Mucosa of descending colon (tissue), 3 donors: ENCODE results near the gene NPAS3. TPM values are rescaled to one million over a fixed set of nuclear protein-coding genes. Genes with fewer than 3 reads are reported as not detected.

Experiments
- ATAC-seq: fragments of 200-7000 bp; cut with Tn5 transposase; one replicate; pipeline ENCODE4 v1.9.1; 2020; ENCODE audit warnings: mild to moderate bottlenecking, moderate library complexity
- DNase-seq, 3 donors: peaks; one replicate each; pipeline ENCODE4 v3.0.0-alpha.2; 2020
- H3K36me3 ChIP-seq: fragments of 200-600 bp; one replicate; pipeline ENCODE4 v1.8.0; 2021; ENCODE audit warnings: low read depth, mild to moderate bottlenecking
- H3K4me1 ChIP-seq: fragments of 200-600 bp; one replicate; pipeline ENCODE4 v1.8.0; 2021; ENCODE audit warnings: low read depth, mild to moderate bottlenecking
- H3K4me3 ChIP-seq: fragments of 200-600 bp; one replicate; pipeline ENCODE4 v1.8.0; 2021; ENCODE audit warnings: mild to moderate bottlenecking
- H3K9me3 ChIP-seq: fragments of 200-600 bp; one replicate; pipeline ENCODE4 v1.8.0; 2021; ENCODE audit warnings: mild to moderate bottlenecking
- intact Hi-C, 2 donors: fragments of 100-400 bp; cut with DNase I in 1 of 2; cut with micrococcal nuclease in 1 of 2; formaldehyde crosslinking; loops; one replicate each; pipeline versions ENCODE4 v1.11.0 to v1.11.1; 2022; cut with DNase I, micrococcal nuclease
- total RNA-seq, 3 donors: library from RNA; stranded (reverse); fragmentation: NEBNext Ultra II Directional in 2 of 3; extraction: Animal tissue kit (Norgen Biotek cat#: 25700) in 2 of 3; gene quantifications; one replicate each; pipeline versions ENCODE4 v1.2.1 to v1.2.4, GENCODE V29; 2021 to 2023
- TF ChIP-seq, protein P1 (sequence below): fragments of 200-600 bp; IDR thresholded peaks from one replicate; pipeline ENCODE4 v1.8.0; 2022; ENCODE audit warnings: antibody characterized with exemption, mild to moderate bottlenecking
- donor health status: DM: no; HTN: no; CAD: no; lungs with moderate emphysema.
- donor health status: DM: no; HTN: no; CAD: no.
- donor health status: DM: no; HTN: yes; CAD: no.

NPAS3 gene
- total RNA-seq, 3 donors from 2014 or later = 0.65 to 9.7 (median 2.0) TPM

DNA sequence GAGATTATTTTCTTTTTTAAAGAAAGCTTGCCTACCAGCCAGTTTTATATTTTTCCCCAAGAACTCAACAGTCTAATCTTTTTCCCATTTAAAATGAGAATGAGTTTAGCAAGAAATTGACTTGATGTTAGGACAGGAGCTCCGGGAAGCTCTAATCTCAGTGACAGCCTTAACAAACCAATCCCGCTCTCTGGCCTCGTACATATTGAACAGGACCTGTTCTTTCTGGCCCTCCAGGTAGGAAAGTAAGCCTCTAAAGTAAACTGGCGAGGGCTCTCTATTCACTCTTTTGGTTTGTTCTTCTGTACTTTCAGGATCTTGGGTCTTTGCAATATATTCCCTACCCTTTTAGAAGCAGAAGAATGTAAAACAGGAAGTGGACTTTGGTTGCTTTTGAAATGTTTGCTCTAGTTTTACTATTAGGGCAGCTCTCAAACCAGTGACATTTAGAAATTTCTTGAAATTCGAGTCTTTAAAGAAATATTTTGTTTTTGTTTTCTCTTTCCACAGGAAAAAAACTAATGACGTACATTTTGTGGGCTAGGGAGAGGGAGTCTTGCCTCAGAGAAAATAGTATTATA, 17.9 kb upstream of the NPAS3 start:
- ATAC-seq = no peak
- intact Hi-C loops = no loop called here

DNA sequence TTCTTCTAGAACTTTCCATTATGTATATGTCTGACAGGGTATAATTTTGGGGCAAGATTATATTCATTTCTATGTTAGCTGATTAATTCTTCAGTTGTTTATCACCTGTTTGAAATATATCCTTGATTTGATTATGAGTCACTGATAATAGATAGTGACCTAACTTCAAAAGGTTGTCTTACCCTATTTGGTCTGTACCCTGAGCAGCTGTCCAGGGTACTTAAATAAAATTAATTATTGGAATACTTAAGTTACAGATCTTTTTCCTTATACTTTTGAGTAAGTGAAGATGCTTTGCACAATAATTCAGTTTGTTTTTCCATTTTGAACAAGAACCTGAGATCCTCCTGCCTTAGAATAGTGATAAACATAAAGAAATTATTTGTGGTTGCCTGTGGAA, 13.2 kb upstream of the NPAS3 start:
- Histone ChIP-seq H3K9me3 (no peaks in the 10 kb centered on the region), H3K4me3 (no peak overlapping the region), H3K4me1 (no peaks in the 10 kb centered on the region), H3K36me3 (no peaks in the 10 kb centered on the region)
- TF ChIP-seq, protein P1, sequence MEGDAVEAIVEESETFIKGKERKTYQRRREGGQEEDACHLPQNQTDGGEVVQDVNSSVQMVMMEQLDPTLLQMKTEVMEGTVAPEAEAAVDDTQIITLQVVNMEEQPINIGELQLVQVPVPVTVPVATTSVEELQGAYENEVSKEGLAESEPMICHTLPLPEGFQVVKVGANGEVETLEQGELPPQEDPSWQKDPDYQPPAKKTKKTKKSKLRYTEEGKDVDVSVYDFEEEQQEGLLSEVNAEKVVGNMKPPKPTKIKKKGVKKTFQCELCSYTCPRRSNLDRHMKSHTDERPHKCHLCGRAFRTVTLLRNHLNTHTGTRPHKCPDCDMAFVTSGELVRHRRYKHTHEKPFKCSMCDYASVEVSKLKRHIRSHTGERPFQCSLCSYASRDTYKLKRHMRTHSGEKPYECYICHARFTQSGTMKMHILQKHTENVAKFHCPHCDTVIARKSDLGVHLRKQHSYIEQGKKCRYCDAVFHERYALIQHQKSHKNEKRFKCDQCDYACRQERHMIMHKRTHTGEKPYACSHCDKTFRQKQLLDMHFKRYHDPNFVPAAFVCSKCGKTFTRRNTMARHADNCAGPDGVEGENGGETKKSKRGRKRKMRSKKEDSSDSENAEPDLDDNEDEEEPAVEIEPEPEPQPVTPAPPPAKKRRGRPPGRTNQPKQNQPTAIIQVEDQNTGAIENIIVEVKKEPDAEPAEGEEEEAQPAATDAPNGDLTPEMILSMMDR = no peak
- ATAC-seq = no peak
- no peak for DNase-seq
- intact Hi-C loops = no loop called here

More for the DNA sequence above, 17.9 kb upstream of the NPAS3 start:
- no peak for DNase-seq
- no peaks in the 10 kb centered on the region for H3K9me3 ChIP-seq
- no peak overlapping the region for H3K4me3 ChIP-seq
- TF ChIP-seq, protein P1 = no peak
- no peaks in the 10 kb centered on the region for H3K4me1 ChIP-seq
- no peaks in the 10 kb centered on the region for H3K36me3 ChIP-seq

DNA sequence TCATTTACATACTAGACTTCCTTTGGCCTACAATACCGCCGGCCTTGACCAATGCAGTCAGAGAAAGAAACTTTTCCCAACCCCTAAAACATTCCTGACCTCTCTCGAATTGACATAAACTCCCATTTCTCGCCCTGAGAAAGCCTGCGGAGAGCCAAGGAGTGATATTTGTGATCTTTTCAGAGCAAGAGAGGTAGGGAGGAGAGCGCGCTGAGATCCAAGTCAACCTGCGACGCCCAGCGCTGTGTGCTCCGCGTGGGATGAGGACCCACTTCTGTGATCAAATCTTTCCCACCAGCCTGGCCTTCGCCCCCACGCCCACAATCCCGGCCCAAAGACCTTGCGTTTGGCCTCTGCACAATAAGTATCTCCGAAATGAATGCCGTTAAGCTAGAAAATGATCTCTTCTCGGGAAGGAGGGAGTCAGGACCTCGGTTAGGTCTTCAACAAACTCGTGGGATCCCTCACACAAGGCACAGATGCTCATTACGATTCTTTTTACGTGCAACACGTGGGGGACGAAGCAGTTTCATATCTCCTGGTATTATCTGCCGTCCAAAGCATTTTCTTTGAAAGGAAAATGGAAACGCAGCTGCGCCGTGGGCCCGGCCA, 6.3 kb upstream of the NPAS3 start:
- H3K4me1 ChIP-seq = peaks cover 4% of the 10 kb centered on the region
- TF ChIP-seq, protein P1 = no peak
- ATAC-seq (no peak), DNase-seq (no peak)
- intact Hi-C loops = no loop called here
- H3K36me3 ChIP-seq = no peaks in the 10 kb centered on the region
- no peaks in the 10 kb centered on the region for H3K9me3 ChIP-seq
- H3K4me3 ChIP-seq = no peak overlapping the region

DNA sequence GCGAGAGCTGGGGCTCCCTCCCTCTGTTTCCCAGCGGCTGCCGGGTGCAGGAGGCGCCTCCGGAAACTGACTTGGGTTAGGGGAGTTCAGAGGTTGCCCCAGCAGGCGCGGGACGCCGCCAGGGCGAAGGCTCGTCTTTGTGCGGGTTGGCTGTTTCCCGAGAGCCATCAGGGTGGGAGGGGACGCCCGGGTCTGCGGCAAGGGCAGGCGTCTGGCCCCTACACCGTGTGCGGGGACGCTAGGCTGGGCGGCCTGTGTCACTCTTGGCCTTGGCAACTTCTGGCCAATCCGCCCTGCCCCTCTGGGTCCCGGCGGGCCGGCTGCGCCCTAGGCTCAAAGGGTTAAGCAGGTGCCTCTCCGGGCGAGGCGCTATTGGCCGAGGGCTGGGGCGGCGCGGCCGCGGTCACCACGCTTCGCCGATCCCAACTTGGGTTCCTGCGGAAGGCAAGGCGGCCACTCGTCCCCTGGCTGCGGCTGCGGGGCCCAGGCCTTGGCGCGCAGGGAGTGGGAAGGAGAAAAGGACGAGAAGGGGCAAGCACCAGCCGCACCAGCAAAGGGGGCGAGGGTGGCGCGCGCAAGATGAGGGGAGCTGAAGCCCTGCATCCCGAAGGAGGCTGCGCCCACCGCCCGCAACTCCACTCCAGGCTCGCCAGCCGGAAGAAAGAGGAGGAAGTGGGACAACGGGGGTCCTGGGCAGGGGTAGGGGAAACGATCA, 5.6 kb upstream of the NPAS3 start:
- Histone ChIP-seq H3K4me1 (peaks cover 4% of the 10 kb centered on the region), H3K4me3 (no peak overlapping the region), H3K9me3 (no peaks in the 10 kb centered on the region), H3K36me3 (no peaks in the 10 kb centered on the region)
- DNase-seq (peak in 2 of 3 donors; percentile 33 to 42), ATAC-seq (peak; percentile 38)
- TF ChIP-seq, protein P1 = no peak
- intact Hi-C loops = no loop called here

DNA sequence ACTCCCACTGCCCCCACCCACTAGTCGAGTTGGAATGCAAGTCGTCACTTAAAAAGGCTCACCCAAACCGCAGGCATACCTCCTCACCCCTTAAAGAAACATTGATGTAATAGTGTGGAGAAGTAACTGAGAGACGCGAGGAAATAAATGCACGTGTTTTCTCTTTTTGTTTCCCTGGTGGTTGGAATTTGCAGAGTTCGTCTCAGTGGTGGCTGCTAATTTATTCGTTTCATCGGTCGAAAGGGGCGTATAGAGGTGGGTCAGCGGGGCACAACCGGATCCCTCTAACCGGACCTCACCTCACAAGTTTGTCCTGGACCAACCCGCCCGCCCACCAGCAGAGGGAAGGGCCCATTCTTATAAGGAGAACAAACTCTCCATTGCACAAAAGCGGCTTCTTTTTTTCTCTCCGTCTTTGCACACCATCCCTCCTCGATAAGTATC, 5.0 kb upstream of the NPAS3 start:
- Histone ChIP-seq H3K4me1 (peaks cover 4% of the 10 kb centered on the region), H3K4me3 (no peak overlapping the region), H3K9me3 (no peaks in the 10 kb centered on the region), H3K36me3 (no peaks in the 10 kb centered on the region)
- ATAC-seq (no peak), DNase-seq (no peak)
- intact Hi-C loops = no loop called here
- TF ChIP-seq, protein P1 = no peak
